SK-N-SH treated with all-trans-retinoic acid at 6 μM for 48 hours (cell line): ENCODE data around the gene IFI30.

Source experiments
- ATAC-seq: fragments of 200-7000 bp; cut with Tn5 transposase; 3 replicates; pipeline ENCODE4 v1.9.1; 2020; ENCODE audit warnings: mild to moderate bottlenecking, moderate library complexity
- CSDC2 ChIP-seq: fragments of 250-450 bp; sonication (Bioruptor Pico); IDR thresholded peaks from 2 replicates; pipeline ENCODE4 v1.5.0; 2020; ENCODE audit warnings: mild to moderate bottlenecking, moderate library complexity
- GLIS3 ChIP-seq: fragments of 250-450 bp; sonication (Bioruptor Pico); IDR thresholded peaks from 2 replicates; pipeline ENCODE4 v1.5.0; 2020; ENCODE audit warnings: mild to moderate bottlenecking, moderate library complexity
- OSR1 ChIP-seq: fragments of 250-450 bp; sonication (Bioruptor Pico); IDR thresholded peaks from 2 replicates; pipeline ENCODE4 v1.8.0; 2022; ENCODE audit warnings: moderate library complexity, mild to moderate bottlenecking, inconsistent platforms
- PPARA ChIP-seq: fragments of 250-450 bp; sonication (Bioruptor Pico); IDR thresholded peaks from 2 replicates; pipeline ENCODE4 v1.5.0; 2020; ENCODE audit warnings: mild to moderate bottlenecking, borderline replicate concordance
- RARB ChIP-seq: fragments of 250-450 bp; sonication (Bioruptor Pico); IDR thresholded peaks from 2 replicates; pipeline ENCODE4 v1.8.0; 2021; ENCODE audit warnings: mild to moderate bottlenecking, moderate library complexity
- TCF4 ChIP-seq: fragments of 250-450 bp; sonication (Bioruptor Pico); IDR thresholded peaks from 2 replicates; pipeline ENCODE4 v1.8.0; 2021; ENCODE audit warnings: mild to moderate bottlenecking, moderate library complexity, borderline replicate concordance
- ZFP3 ChIP-seq: fragments of 250-450 bp; sonication (Bioruptor Pico); IDR thresholded peaks from 2 replicates; pipeline ENCODE4 v1.5.0; 2020; ENCODE audit warnings: mild to moderate bottlenecking, moderate library complexity
- ZNF565 ChIP-seq: fragments of 450-650 bp; formaldehyde crosslinking; conservative IDR thresholded peaks from 2 replicates; pipeline ENCODE4 v1.5.0; 2020; ENCODE audit warnings: low read depth, mild to moderate bottlenecking, moderate library complexity
- ZNF70 ChIP-seq: fragments of 450-650 bp; formaldehyde crosslinking; IDR thresholded peaks from 2 replicates; pipeline ENCODE4 v1.5.0; 2020; ENCODE audit warnings: mild to moderate bottlenecking, moderate library complexity
- ZNF8 ChIP-seq: fragments of 450-650 bp; formaldehyde crosslinking; IDR thresholded peaks from 2 replicates; pipeline ENCODE4 v1.5.0; 2020; ENCODE audit warnings: mild to moderate bottlenecking, moderate library complexity
- TF ChIP-seq, protein P1 (sequence below): fragments of 250-450 bp; sonication (Bioruptor Pico); IDR thresholded peaks from 2 replicates; pipeline ENCODE4 v1.8.0; 2020; ENCODE audit warnings: mild to moderate bottlenecking, moderate library complexity, borderline replicate concordance
- TF ChIP-seq, protein P2 (sequence below): fragments of 250-450 bp; sonication (Bioruptor Pico); IDR thresholded peaks from 2 replicates; pipeline ENCODE4 v1.5.1; 2020; ENCODE audit warnings: low read depth, mild to moderate bottlenecking, moderate library complexity
- TF ChIP-seq, protein P3 (sequence below): fragments of 250-450 bp; sonication (Bioruptor Pico); IDR thresholded peaks from 2 replicates; pipeline ENCODE4 v1.8.0; 2021; ENCODE audit warnings: low read depth, mild to moderate bottlenecking, moderate library complexity, borderline replicate concordance
- TF ChIP-seq, protein P4 (sequence below): fragments of 250-450 bp; sonication (Bioruptor Pico); IDR thresholded peaks from 2 replicates; pipeline ENCODE4 v1.5.0; 2020; ENCODE audit warnings: mild to moderate bottlenecking, moderate library complexity

The IFI30 gene

DNA sequence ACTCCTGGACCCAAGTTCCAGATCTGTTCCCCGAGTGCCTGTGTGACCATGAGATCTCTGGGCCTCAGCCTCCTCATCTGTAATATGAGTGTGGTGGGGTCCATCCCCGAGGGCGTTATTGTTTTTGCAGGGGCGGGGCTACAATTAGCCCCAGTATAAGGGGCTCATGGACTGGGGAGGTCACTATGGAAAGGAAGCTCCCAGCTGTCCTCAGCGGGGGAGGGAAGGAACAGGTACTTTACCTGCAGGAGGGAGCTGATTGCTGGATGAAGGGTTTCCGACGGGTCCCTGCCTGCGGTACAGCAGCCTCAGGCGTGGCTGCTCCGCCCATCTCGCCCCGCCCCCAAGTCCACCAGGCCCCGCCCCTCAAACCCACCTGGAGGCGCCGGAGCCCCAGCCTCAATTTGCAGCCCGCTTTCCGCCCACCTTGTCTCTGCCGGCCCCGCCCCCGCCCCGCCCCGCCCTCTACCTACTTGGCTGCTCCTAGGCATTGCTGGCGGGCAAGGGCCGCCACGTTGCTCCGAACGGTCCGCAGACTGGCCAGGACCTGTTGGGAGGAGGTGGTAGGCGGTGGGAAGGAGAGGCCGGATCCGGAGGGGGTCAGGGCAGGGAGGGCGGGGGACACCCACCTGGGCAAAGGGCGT is 47.1 kb downstream of the IFI30 start:
- TF ChIP-seq, protein P1, sequence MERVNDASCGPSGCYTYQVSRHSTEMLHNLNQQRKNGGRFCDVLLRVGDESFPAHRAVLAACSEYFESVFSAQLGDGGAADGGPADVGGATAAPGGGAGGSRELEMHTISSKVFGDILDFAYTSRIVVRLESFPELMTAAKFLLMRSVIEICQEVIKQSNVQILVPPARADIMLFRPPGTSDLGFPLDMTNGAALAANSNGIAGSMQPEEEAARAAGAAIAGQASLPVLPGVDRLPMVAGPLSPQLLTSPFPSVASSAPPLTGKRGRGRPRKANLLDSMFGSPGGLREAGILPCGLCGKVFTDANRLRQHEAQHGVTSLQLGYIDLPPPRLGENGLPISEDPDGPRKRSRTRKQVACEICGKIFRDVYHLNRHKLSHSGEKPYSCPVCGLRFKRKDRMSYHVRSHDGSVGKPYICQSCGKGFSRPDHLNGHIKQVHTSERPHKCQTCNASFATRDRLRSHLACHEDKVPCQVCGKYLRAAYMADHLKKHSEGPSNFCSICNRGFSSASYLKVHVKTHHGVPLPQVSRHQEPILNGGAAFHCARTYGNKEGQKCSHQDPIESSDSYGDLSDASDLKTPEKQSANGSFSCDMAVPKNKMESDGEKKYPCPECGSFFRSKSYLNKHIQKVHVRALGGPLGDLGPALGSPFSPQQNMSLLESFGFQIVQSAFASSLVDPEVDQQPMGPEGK (CRISPR knock-in tag) = no peak
- TF ChIP-seq TCF4 (CRISPR knock-in tag) = no peak
- no peak for TF ChIP-seq ZFP3
- TF ChIP-seq CSDC2 (CRISPR knock-in tag) = no peak
- ATAC-seq = no peak

DNA sequence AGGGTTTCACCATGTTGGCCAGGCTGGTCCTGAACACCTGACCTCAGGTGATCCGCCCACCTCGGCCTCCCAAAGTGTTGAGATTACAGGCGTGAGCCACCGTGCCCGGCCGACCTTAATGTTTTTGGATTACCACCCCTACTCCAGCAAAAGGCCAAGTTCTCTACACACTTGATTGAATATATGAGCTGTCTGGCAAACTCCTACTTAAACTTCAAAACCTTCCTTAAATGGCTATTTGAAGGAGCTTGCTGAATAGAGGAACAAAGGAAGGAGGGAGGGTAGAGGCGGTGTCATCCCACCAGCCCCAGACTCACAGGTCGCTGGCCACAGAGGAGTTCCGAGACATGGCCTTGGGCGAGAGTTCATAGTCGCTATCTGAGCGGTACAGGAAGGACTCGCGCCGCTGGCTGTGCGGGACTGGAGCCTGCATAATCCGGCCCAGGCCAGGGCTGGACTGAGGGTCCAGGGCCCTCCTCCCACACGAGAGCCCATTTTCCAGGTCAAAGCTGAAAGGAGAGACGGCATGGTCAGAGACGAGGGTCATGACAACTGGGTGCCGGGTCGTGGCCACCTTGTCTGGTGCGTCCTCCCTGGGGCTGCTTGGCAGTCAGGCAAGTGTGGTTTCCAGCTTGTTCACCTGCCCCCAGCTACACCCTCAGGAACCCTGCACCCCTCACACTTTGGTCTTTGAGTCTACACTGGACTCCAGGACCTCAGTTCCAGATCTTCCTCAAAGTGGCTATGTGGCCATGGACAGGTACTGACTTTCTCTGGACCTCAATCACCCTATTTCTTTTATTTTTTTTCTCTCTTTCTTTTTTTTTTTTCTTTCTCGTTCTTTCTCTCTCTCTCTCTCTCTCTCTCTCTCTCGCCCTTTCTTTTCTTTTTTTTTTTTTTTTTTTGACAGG is 48.5 kb downstream of the IFI30 start:
- ATAC-seq = no peak
- TF ChIP-seq, protein P1 (CRISPR knock-in tag) = no peak
- TF ChIP-seq, protein P2, sequence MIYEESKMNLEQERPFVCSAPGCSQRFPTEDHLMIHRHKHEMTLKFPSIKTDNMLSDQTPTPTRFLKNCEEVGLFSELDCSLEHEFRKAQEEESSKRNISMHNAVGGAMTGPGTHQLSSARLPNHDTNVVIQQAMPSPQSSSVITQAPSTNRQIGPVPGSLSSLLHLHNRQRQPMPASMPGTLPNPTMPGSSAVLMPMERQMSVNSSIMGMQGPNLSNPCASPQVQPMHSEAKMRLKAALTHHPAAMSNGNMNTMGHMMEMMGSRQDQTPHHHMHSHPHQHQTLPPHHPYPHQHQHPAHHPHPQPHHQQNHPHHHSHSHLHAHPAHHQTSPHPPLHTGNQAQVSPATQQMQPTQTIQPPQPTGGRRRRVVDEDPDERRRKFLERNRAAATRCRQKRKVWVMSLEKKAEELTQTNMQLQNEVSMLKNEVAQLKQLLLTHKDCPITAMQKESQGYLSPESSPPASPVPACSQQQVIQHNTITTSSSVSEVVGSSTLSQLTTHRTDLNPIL (CRISPR knock-in tag) = no peak
- TF ChIP-seq ZFP3 = peak; percentile 97

DNA sequence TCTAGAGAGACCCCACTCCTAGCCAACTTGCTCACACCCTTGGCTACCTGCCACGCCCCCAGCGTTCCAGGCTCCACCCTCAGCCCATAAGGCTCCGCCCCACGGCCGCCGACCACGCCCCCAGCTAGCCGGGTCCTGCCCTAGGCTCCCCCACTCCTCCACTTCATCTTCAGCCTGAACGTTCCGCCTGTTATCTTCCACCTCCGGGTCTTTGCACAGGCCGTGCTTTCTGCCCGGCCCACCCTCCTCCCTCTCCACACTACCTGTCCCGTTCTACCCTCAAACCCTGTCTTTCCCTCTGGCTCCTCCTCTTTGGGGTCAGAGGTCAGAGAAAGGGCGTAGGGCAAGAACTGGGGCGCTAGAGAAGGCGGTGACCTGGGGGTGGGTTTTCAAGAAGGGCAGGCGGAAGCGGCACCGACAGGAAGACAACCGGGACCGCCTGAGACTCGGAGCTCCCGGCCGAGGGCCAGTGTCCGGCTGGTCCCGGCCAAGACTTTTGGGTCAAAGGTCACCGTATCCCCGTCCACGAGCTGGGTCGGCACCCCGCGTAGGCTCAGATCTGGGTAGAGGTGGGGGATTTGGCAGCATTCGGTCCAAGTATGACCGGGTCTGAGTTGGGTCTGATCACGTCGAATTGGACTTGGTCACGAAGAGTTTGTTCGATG is 50.4 kb downstream of the IFI30 start:
- TF ChIP-seq RARB (CRISPR knock-in tag) (no peak), CSDC2 (CRISPR knock-in tag) (no peak), ZFP3 (no peak), ZNF565 (no peak), ZNF8 (no peak), GLIS3 (CRISPR knock-in tag) (no peak), ZNF70 (CRISPR knock-in tag) (no peak)
- TF ChIP-seq, protein P3, sequence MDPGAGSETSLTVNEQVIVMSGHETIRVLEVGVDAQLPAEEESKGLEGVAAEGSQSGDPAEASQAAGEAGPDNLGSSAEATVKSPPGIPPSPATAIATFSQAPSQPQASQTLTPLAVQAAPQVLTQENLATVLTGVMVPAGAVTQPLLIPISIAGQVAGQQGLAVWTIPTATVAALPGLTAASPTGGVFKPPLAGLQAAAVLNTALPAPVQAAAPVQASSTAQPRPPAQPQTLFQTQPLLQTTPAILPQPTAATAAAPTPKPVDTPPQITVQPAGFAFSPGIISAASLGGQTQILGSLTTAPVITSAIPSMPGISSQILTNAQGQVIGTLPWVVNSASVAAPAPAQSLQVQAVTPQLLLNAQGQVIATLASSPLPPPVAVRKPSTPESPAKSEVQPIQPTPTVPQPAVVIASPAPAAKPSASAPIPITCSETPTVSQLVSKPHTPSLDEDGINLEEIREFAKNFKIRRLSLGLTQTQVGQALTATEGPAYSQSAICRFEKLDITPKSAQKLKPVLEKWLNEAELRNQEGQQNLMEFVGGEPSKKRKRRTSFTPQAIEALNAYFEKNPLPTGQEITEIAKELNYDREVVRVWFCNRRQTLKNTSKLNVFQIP (CRISPR knock-in tag) = no peak
- TF ChIP-seq, protein P4, sequence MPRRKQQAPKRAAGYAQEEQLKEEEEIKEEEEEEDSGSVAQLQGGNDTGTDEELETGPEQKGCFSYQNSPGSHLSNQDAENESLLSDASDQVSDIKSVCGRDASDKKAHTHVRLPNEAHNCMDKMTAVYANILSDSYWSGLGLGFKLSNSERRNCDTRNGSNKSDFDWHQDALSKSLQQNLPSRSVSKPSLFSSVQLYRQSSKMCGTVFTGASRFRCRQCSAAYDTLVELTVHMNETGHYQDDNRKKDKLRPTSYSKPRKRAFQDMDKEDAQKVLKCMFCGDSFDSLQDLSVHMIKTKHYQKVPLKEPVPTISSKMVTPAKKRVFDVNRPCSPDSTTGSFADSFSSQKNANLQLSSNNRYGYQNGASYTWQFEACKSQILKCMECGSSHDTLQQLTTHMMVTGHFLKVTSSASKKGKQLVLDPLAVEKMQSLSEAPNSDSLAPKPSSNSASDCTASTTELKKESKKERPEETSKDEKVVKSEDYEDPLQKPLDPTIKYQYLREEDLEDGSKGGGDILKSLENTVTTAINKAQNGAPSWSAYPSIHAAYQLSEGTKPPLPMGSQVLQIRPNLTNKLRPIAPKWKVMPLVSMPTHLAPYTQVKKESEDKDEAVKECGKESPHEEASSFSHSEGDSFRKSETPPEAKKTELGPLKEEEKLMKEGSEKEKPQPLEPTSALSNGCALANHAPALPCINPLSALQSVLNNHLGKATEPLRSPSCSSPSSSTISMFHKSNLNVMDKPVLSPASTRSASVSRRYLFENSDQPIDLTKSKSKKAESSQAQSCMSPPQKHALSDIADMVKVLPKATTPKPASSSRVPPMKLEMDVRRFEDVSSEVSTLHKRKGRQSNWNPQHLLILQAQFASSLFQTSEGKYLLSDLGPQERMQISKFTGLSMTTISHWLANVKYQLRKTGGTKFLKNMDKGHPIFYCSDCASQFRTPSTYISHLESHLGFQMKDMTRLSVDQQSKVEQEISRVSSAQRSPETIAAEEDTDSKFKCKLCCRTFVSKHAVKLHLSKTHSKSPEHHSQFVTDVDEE (CRISPR knock-in tag) = no peak

DNA sequence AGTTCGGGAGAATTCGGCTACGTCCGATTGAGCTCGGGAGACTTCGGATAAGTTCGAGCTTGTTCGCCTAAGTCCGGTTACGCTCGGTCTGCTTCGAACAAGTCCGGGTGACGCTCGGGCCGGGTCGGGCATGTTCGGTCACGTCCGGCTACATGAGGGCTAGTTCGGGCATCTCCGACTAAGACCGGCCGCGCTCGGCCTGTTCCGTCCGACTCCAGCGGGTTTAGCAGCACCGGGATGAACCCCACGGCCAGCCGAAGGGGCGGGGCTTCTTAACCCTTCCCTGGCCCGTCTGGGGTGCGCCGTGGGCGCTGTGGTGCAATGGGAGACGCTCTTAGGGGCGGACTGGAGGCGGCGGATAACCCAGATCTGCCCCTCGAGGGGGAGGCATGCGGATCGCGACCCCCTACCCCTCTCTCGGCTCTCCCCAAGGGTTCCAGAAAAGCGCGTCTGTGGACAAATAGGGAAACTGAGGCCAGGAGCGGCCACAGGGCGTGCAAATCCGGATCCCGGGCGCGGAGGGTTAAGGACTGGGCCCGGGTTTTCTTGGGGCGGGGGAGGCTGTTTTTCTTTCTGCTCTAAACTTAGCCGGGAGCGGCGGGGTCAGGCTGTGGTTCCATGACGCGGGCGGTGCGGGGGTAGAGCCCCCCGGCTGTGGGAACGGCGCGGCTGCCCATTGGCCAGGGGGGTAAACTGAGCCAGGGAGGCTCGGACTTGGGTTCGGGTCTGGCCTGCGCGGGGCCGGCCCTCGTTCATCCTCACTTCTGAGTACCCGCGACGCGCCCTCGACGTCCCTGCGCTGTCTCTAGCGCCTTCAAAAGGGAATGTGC is 51.1 kb downstream of the IFI30 start:
- ATAC-seq = peak; percentile 100
- TF ChIP-seq RARB (CRISPR knock-in tag) (no peak), OSR1 (CRISPR knock-in tag) (no peak), PPARA (no peak), ZNF565 (no peak)
- TF ChIP-seq, protein P3 (CRISPR knock-in tag) = no peak
- TF ChIP-seq, protein P4 (CRISPR knock-in tag) = no peak

More for the DNA sequence above, 50.4 kb downstream of the IFI30 start:
- ATAC-seq = peak; percentile 39
